Mucosa of gallbladder (tissue), 1 donor: Measurements from ENCODE around the gene ACOT12. TPM values are rescaled to one million over a fixed set of nuclear protein-coding genes. Genes with fewer than 3 reads are reported as not detected.
"Not testable (repeated sequence)": the region's sequence is repeated elsewhere in the genome, so short reads cannot be mapped to it uniquely, and the experiment has no call there.

Experiments used
- DNase-seq: peaks from one replicate; pipeline ENCODE4 v3.0.0-alpha.2; 2020; ENCODE audit warnings: low spot score
- total RNA-seq: library from RNA; stranded (reverse); gene quantifications from one replicate; pipeline ENCODE4 v1.2.1, GENCODE V29; 2021
- donor health status: DM: no; HTN: no; CAD: no.

Gene ACOT12
- 0.75 TPM for total RNA-seq

DNA sequence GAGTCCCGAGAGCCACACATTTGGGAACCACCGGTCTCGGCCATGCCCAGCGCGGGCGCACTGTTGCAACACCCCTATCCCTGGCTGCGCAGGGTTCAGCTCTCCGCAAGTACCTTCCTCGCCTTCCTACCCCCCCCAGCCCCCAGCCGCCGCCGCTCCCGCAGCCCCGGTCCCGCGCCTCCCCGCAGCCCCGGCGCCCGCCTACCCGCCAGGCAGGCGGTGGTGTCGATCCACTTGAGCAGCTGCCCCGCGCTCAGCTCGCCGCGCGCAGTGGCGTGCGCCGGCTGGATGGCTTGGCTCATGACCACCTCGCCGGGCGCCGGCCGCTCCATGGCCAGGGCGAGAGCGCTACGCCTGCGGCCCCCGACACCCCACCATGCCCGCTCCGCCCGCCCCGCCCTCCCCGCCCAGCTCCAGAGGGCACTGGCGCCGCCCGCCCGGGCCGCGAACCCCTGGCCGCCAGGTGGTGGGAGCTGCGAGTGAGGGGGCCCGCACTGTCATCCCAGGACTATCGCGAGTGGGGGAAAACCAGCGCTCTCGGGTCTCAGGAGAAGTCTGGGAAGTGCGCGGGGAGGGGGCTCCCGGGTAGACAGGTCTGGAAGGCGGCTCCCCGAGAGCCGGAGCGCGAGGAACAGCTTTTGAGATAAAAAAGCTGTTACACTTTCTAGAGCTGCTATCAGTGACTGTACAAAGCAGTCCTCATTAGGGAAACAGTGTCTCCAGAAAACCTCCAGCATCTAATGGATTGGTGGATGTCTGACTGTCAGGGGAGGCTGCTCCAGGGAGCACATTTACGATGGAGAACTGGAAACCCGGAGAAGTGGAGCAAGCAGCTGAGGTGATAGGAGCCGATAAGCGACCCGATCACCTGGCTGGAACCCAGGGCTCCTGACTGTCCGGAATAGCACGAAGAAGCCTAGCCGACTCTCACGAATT is at the start of gene ACOT12:
ACOT12 (minus strand) TSS at position 352 of the 936 bp plus-strand sequence; CDS start at position 332, 20 bp downstream.
- no peak for DNase-seq

GRCh38 chr5:81435023-81435422 is 41.1 kb upstream of the ACOT12 start:
- no peak for DNase-seq

- DNase-seq = no peak
Observed at GRCh38 chr5:81429985-81430384, 36.1 kb upstream of the ACOT12 start.

DNA sequence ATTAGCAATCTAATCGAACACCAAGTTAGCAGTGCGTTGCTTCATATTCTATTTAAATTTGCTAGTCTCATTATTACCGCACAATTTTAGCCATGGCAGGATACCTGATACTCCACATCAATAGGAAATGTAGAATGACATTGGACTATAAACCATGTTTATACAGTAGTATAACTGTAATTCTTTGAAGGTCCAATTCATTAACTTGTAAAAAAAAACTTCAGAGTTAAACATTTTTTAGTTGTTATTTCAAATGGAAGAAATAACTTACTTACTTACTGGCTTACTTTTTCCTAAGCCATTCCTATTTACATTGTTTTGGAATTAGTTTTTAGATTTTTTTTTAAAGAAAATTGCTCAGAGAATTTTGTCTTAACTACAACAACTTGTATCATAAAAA is 35.4 kb upstream of the ACOT12 start:
- DNase-seq = no peak

- no peak for DNase-seq
Observed at GRCh38 chr5:81428861-81429260, 34.9 kb upstream of the ACOT12 start.

- DNase-seq = no peak
Observed at GRCh38 chr5:81428446-81428845, 34.5 kb upstream of the ACOT12 start.

- DNase-seq = no peak
Observed at GRCh38 chr5:81427566-81427965, 33.6 kb upstream of the ACOT12 start.

- DNase-seq = no peak
Observed at GRCh38 chr5:81426359-81427030, 32.6 kb upstream of the ACOT12 start.

GRCh38 chr5:81425569-81425968 is 31.6 kb upstream of the ACOT12 start:
- no peak for DNase-seq

DNA sequence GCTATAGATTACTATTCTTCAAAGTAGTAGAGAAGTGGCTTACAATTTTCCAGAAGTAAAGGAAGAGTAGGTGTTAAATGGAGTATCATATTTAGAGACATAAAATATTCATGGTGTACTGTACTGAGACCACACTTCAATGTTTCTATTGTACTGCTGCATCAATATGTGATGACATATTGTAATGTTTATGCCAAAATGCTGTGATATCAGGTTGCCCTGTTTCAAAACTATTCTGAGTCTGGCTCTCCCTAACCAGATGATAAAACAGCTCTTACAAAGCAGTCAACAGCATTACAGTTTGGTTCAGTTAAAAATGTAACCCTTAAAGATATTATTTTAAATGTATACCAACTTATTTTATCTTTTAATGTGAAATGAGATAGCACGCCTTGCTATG is 30.8 kb upstream of the ACOT12 start:
- no peak for DNase-seq

DNA sequence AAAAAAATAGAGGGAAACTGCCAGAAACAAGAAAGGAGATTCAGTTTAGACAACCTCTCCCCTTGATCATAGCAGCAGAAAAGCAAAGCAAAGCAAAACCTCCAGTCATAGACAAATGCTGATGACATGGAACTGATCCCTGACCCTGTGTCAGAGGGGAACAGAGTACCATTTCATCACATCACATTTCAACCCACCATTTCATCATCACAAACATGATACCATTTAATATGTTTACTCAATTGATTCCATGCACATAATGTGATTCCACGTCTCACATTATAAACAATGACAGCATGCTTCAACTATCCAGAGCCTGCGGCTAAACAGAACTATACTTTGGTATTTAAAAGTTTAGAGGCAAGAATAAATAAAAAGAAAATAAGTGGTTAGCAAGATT is 28.7 kb upstream of the ACOT12 start:
- no peak for DNase-seq

DNA sequence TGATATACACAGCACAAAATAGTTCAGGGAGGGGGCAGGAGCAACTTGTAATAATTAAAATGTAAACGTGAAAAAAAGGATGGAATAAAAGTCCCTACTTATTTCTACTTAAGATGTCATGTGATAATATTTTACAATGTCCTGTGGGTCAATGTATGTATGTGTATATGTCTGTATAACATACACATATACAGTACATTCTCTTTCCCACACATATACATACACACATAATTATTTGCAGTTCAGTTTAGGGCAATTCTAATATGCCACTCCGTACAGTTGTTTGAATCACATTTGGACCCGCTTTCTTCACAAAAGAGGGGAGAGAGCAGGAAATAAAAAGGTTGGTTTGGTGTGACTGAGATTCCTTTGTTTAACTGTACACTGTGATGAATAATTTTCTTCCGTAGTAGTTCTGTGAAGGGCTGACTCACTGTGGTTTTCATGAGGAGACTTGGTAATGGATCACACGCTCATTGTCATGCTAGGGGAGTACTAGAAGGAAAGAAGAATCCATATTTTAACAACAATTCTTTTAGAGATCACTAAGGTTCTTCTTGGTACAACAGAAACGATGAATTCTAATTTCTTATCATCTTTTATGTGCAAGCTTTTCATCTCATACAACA is 26.2 kb upstream of the ACOT12 start:
- DNase-seq = no peak

DNA sequence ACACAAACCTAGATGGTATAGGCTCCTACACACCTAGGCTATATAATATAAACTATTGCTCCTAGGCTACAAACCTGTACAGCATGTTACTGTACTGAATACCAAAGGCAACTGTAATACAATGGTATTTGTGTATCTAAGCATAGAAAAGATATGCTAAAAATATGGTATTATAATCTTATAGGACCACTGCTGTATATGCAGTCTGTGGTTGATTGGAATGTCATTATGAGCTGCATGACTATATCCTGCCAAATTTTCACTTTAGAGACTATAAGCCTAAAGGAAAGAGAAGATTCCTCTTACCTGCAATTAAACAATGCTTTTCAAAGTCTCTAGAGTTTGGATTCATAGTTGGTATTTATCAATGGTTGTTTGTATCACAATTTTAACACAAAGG is 24.7 kb upstream of the ACOT12 start:
- no peak for DNase-seq

GRCh38 chr5:81417052-81417451 is 23.1 kb upstream of the ACOT12 start:
- DNase-seq = no peak

GRCh38 chr5:81409896-81410295 is 16.0 kb upstream of the ACOT12 start:
- DNase-seq = no peak

DNA sequence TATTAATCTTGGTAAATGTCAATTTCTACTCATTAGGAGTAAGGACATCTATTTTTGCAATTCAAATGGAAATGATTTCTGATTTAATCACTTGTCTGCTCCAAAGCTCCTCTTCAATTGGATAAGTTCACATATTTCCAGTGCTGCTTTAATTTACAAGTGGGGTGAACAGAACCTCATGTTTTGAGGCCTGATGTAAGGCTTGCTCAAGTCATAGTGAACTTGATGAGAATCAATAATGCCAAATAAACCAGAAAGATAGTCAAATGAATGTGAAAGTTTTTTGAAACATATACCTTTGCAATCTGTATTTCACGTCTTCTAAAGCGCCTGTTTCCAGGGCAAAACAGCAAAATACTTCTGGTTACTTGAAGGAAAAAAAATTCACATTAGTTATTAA is 15.4 kb upstream of the ACOT12 start:
- DNase-seq = no peak

- DNase-seq = no peak
Observed at GRCh38 chr5:81408496-81408895, 14.6 kb upstream of the ACOT12 start.

DNA sequence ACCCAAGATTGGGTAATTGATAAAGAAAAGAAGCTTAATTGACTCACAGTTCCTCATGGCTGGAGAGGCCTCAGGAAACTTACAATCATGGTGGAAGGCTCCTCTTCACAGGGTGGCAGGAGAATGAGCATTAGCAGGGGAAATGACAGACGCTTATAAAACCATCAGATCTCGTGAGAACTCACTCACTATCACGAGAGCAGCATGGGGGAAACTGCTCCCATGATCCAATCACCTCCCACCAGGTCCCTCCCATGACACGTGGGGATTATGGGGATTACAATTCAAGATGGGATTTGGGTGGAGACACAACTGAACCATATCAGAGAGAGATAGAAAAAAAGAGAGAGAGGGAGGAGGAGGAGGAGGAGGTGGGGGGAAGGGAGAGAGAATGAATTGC is 13.9 kb upstream of the ACOT12 start:
- DNase-seq = not testable (repeated sequence)

GRCh38 chr5:81405126-81405891 is 11.4 kb upstream of the ACOT12 start:
- no peak for DNase-seq

- DNase-seq = peak; percentile 56
Observed at GRCh38 chr5:81402192-81402930, 8.4 kb upstream of the ACOT12 start.

DNA sequence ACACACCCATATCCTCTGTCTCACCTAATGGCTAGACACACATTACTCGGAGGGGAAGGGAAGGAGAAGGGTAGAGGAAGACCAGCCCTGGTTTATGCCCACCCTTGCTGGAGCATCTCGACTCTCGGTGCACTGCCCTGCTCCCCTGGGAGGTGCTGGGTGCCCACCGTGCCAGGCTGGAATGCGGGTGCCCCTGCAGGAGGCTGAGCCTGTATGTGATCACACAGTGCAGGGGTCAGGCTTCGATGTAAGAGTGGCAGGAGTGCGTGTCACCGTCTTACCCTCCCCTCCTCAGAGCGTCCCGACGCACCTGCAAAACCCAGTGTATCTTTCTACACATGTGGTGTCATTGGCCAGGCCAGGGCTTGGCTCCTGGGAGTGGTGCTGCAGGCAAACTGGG is 7.3 kb upstream of the ACOT12 start:
- no peak for DNase-seq
